H1 (cell line): ENCODE measurements around the gene NADK2. TPM values are rescaled to one million over a fixed set of nuclear protein-coding genes. Genes with fewer than 3 reads are reported as not detected.

Experiments used
- CTCF ChIA-PET: fragments of 300-600 bp; sonication (Branson Sonifier 250); formaldehyde crosslinking; loops from one replicate; lab custom pipeline; 2021; ENCODE audit not compliant: partially characterized antibody; lab: Charles Lee
- POLR2A ChIA-PET: fragments of 300-600 bp; sonication (Branson Sonifier 250); formaldehyde crosslinking; loops from one replicate; lab custom pipeline; 2021; ENCODE audit warnings: inconsistent platforms; ENCODE audit not compliant: partially characterized antibody; lab: Charles Lee
- DNase-seq, 2 experiments: peaks; one replicate each; pipeline versions ENCODE4 v3.0.0 to v3.0.0-alpha.2; 2010 to 2022; ENCODE audit warnings: low spot score in 2 of 2, low read depth in 1 of 2, mixed read lengths in 1 of 2
- FAIRE-seq: peaks from 2 replicates; lab custom pipeline; 2011; peaks lifted over from hg19 to GRCh38; lab: Jason Lieb, UNC
- H2AFZ ChIP-seq: 2 replicates; pipeline ENCODE4 v1.8.1; 2012; ENCODE audit warnings: low read length, inconsistent platforms
- H2AK5ac ChIP-seq: 2 replicates; pipeline ENCODE4 v1.6.1; 2013; ENCODE audit warnings: low read depth, low read length
- H2BK120ac ChIP-seq: replicated peaks from 2 replicates; pipeline ENCODE3; 2013; ENCODE audit warnings: low read depth, low read length, inconsistent platforms
- H2BK12ac ChIP-seq: 2 replicates; pipeline ENCODE4 v1.6.1; 2013; ENCODE audit warnings: low read depth, low read length
- H2BK15ac ChIP-seq: 2 replicates; pipeline ENCODE4 v1.6.1; 2013; ENCODE audit warnings: low read length
- H2BK20ac ChIP-seq: 2 replicates; pipeline ENCODE4 v1.6.1; 2013; ENCODE audit warnings: low read length
- H2BK5ac ChIP-seq: 2 replicates; pipeline ENCODE4 v1.6.1; 2013; ENCODE audit warnings: low read depth, low read length
- H3K14ac ChIP-seq: 2 replicates; pipeline ENCODE4 v1.6.1; 2013; ENCODE audit warnings: inconsistent platforms; ENCODE audit not compliant: insufficient read length
- H3K18ac ChIP-seq: 2 replicates; pipeline ENCODE4 v1.6.1; 2013; ENCODE audit warnings: low read length; ENCODE audit errors: extremely low read depth
- H3K23ac ChIP-seq: 2 replicates; pipeline ENCODE4 v1.6.1; 2013; ENCODE audit warnings: inconsistent platforms; ENCODE audit not compliant: insufficient read length
- H3K23me2 ChIP-seq: 2 replicates; pipeline ENCODE4 v1.6.1; 2013; ENCODE audit warnings: low read depth, low read length
- H3K27ac ChIP-seq: 2 replicates; pipeline ENCODE4 v1.6.1; 2011; ENCODE audit warnings: low read depth, low read length, inconsistent platforms
- H3K27me3 ChIP-seq, 4 experiments: replicated peaks in 1 of 4; 1 replicate in 1 of 4; 2 replicates in 3 of 4; pipeline versions ENCODE4 v1.6.1 to v1.8.1; 2011 to 2013; ENCODE audit warnings: low read length in 3 of 4, mild to moderate bottlenecking in 3 of 4, inconsistent platforms in 2 of 4, mixed read lengths in 2 of 4, moderate library complexity in 1 of 4; ENCODE audit not compliant: control insufficient read depth in 3 of 4, insufficient read depth in 3 of 4; ENCODE audit errors: extremely low read depth in 1 of 4
- H3K36me3 ChIP-seq, 4 experiments: 2 replicates each; pipeline versions ENCODE4 v1.6.1 to v1.8.1; 2011 to 2013; ENCODE audit warnings: mild to moderate bottlenecking in 4 of 4, low read length in 3 of 4, moderate library complexity in 2 of 4, control low read depth in 1 of 4, inconsistent platforms in 1 of 4; ENCODE audit not compliant: insufficient read depth in 4 of 4, control insufficient read depth in 2 of 4
- H3K4ac ChIP-seq: replicated peaks from 2 replicates; pipeline ENCODE3; 2013; ENCODE audit warnings: low read length, low read depth, mixed read lengths, inconsistent platforms; ENCODE audit not compliant: insufficient read length
- H3K4me1 ChIP-seq, 4 experiments: replicated peaks in 1 of 4; 1 replicate in 1 of 4; 2 replicates in 3 of 4; pipeline versions ENCODE4 v1.6.1 to v1.8.1; 2011 to 2013; ENCODE audit warnings: low read length in 3 of 4, inconsistent platforms in 2 of 4, mixed read lengths in 1 of 4; ENCODE audit not compliant: insufficient read depth in 4 of 4, control insufficient read depth in 3 of 4
- H3K4me2 ChIP-seq, 2 experiments: 2 replicates each; pipeline versions ENCODE4 v1.6.1 to v1.8.1; 2011 to 2013; ENCODE audit warnings: low read depth in 2 of 2, low read length in 2 of 2, control low read depth in 1 of 2, inconsistent platforms in 1 of 2, mild to moderate bottlenecking in 1 of 2; ENCODE audit not compliant: insufficient read depth in 1 of 2
- H3K4me3 ChIP-seq, 4 experiments: fragments of 200-600, 300-600 bp in 1 of 4; sonication (generic), shearing (Covaris generic), sonication (Bioruptor Twin) in 1 of 4; 2 replicates each; pipeline versions ENCODE4 v1.5.1 to v1.8.1; 2011 to 2016; ENCODE audit warnings: low read length in 4 of 4, low read depth in 3 of 4, control low read depth in 2 of 4, inconsistent platforms in 2 of 4, mild to moderate bottlenecking in 2 of 4, mixed read lengths in 1 of 4, moderate library complexity in 1 of 4; ENCODE audit not compliant: insufficient read depth in 2 of 4; ENCODE audit errors: extremely low read depth in 1 of 4
- H3K56ac ChIP-seq: replicated peaks from 2 replicates; pipeline ENCODE3; 2013; ENCODE audit warnings: low read depth, mild to moderate bottlenecking, mixed read lengths, low read length, inconsistent platforms; ENCODE audit not compliant: insufficient read length
- H3K79me1 ChIP-seq: 2 replicates; pipeline ENCODE4 v1.6.1; 2013; ENCODE audit warnings: low read depth, low read length, control low read depth
- H3K79me2 ChIP-seq, 2 experiments: 2 replicates each; pipeline versions ENCODE4 v1.6.1 to v1.8.1; 2012 to 2013; ENCODE audit warnings: low read length in 2 of 2, mild to moderate bottlenecking in 2 of 2, inconsistent platforms in 1 of 2; ENCODE audit not compliant: insufficient read depth in 2 of 2, control insufficient read depth in 1 of 2
- H3K9ac ChIP-seq, 4 experiments: replicated peaks in 1 of 4; 1 replicate in 1 of 4; 2 replicates in 3 of 4; pipeline versions ENCODE4 v1.6.1 to v1.8.1; 2011 to 2013; ENCODE audit warnings: low read depth in 3 of 4, low read length in 3 of 4, control low read depth in 2 of 4, mild to moderate bottlenecking in 2 of 4, moderate library complexity in 2 of 4, inconsistent platforms in 1 of 4; ENCODE audit errors: extremely low read depth in 1 of 4
- H3K9me3 ChIP-seq, 2 experiments: 2 replicates each; pipeline versions ENCODE4 v1.6.1 to v1.8.1; 2012 to 2013; ENCODE audit warnings: mild to moderate bottlenecking in 2 of 2, moderate library complexity in 2 of 2, control low read depth in 1 of 2, inconsistent platforms in 1 of 2, low read depth in 1 of 2, low read length in 1 of 2, mixed read lengths in 1 of 2; ENCODE audit not compliant: insufficient read depth in 2 of 2
- H4K20me1 ChIP-seq, 2 experiments: replicated peaks in 1 of 2; 2 replicates each; pipeline versions ENCODE3 to v1.8.1; 2011 to 2013; ENCODE audit warnings: inconsistent platforms in 2 of 2, low read length in 2 of 2, mild to moderate bottlenecking in 1 of 2; ENCODE audit not compliant: insufficient read depth in 2 of 2, control insufficient read depth in 1 of 2
- H4K5ac ChIP-seq: 2 replicates; pipeline ENCODE4 v1.6.1; 2013; ENCODE audit warnings: low read length, low read depth, mixed read lengths, inconsistent platforms; ENCODE audit not compliant: insufficient read length
- H4K8ac ChIP-seq: 2 replicates; pipeline ENCODE4 v1.8.0; 2013; ENCODE audit warnings: mild to moderate bottlenecking, moderate library complexity, low read length, inconsistent platforms; ENCODE audit not compliant: insufficient read depth; ENCODE audit errors: extremely low read depth
- H4K91ac ChIP-seq: replicated peaks from 2 replicates; pipeline ENCODE3; 2013; ENCODE audit warnings: low read length, mixed read lengths, inconsistent platforms; ENCODE audit not compliant: insufficient read length
- MAX ChIP-seq: IDR thresholded peaks from 2 replicates; pipeline ENCODE4 v1.6.1; 2012; ENCODE audit warnings: inconsistent platforms
- WGBS, 2 experiments: shearing (Covaris generic) in 1 of 2; methylation state at CpG; one replicate each; pipeline versions ENCODE4 v1.1.6 to v1.1.7; 2013 to 2015; ENCODE audit warnings: low lambda C conversion rate in 2 of 2, mixed read lengths in 2 of 2, inconsistent platforms in 1 of 2, low coverage in 1 of 2, missing lambda C conversion rate in 1 of 2; ENCODE audit not compliant: insufficient replicate concordance in 2 of 2, insufficient coverage in 1 of 2, insufficient read length in 1 of 2; ENCODE audit errors: extremely low coverage in 1 of 2, missing lambda C conversion rate in 1 of 2; 5-methylcytosine and 5-hydroxymethylcytosine counted together
- polyA plus RNA-seq, 7 experiments: library from polyadenylated mRNA; depleted of rRNA in 3 of 7; stranded (reverse) in 5 of 7; unstranded in 2 of 7; fragments of >200 nt in 5 of 7; fragments of 200-250 nt in 2 of 7; gene quantifications; 1 replicate in 5 of 7; 2 replicates in 1 of 7; 4 replicates in 1 of 7; pipeline versions ENCODE4 v1.2.1 to v1.2.3, GENCODE V29; 2011 to 2013; ENCODE audit warnings: missing spikeins in 2 of 7, mixed read lengths in 2 of 7
- total RNA-seq: library from RNA; stranded (reverse); fragmentation: NEBNext Ultra II Directional; extraction: Animal tissue kit (Norgen Biotek cat#: 25700); gene quantifications from 2 replicates; pipeline ENCODE4 v1.2.1, GENCODE V29; 2021

The NADK2 gene
- total and polyA plus RNA-seq, 2 of the 8 experiments (the other 6 are each of a cell fraction or from before 2014, with no cell fraction given), result 3.4 to 16.1 TPM

DNA sequence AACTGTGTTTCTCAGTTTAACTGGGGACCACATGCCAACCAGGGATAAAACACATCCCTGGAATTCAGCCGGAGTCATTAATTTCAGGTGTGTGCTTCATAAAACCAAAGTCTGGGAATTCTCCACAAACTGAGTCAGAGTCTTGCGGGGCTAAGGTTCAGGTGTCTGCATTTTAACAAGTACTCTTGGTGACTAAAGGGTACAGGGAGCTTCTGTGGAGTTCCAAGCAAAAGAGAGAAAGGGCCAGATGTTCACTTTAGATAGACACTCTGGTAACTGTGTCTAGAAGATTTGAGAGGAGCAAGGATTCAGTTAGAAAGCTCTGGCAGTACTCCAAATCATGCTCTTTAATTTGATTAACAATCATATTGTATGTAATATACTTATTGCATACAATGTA lies 4.0 kb downstream of the NADK2 start:
- no peak overlapping the region for H2BK15ac ChIP-seq
- H3K4me2 ChIP-seq, result no peak overlapping the region
- H3K18ac ChIP-seq, result no peak overlapping the region
- ChIA-PET CTCF (interaction anchor here (0.9 to 1.5 kb wide), 2 partner anchors 21 to 381 kb away, joined by 3 to 4 read pairs; no protein-coding TSS in a partner anchor), POLR2A (no interaction called here)
- H4K5ac ChIP-seq, result no peak overlapping the region
- DNase-seq, result no peak
- no peak overlapping the region for H2BK12ac ChIP-seq
- no peak overlapping the region for H2BK5ac ChIP-seq
- H4K20me1 ChIP-seq, result no peaks in the 10 kb centered on the region
- no peaks in the 10 kb centered on the region for H3K36me3 ChIP-seq
- H3K27ac ChIP-seq, result no peak overlapping the region
- H3K23ac ChIP-seq, result no peak overlapping the region
- H3K9me3 ChIP-seq, result no peaks in the 10 kb centered on the region
- no peak for TF ChIP-seq MAX
- 91% methylated on average over 2 of the region's 2 CpGs; no CpG with 5 or more reads in 1 of the 2 experiments for WGBS, 2 experiments
- H4K8ac ChIP-seq, result no peak overlapping the region
- H3K9ac ChIP-seq, result no peak overlapping the region
- H2BK120ac ChIP-seq, result no peak overlapping the region
- no peaks in the 10 kb centered on the region for H3K79me1 ChIP-seq
- no peak overlapping the region for H2AFZ ChIP-seq
- H3K4ac ChIP-seq, result no peak overlapping the region
- H3K4me1 ChIP-seq, result peaks cover 2 to 3% (median 3%) of the 10 kb centered on the region in 4 experiments; a peak in 5 of 7 replicates
- H3K79me2 ChIP-seq, result peaks cover 0 to 2% of the 10 kb centered on the region in 2 experiments; a peak in 1 of 4 replicates
- H4K91ac ChIP-seq, result no peak overlapping the region
- H2BK20ac ChIP-seq, result no peak overlapping the region
- FAIRE-seq, result no peak
- no peak overlapping the region for H3K56ac ChIP-seq
- H3K14ac ChIP-seq, result no peak overlapping the region
- no peak overlapping the region for H3K4me3 ChIP-seq
- H2AK5ac ChIP-seq, result no peak overlapping the region
- peaks cover 2% of the 10 kb centered on the region; the same call in 1 of the 2 replicates for H3K23me2 ChIP-seq
- peaks cover 1 to 3% (median 3%) of the 10 kb centered on the region in 4 experiments for H3K27me3 ChIP-seq
